ENCODE data around the gene WIZ. TPM values are rescaled to one million over a fixed set of nuclear protein-coding genes. Genes with fewer than 3 reads are reported as not detected.
A peak's percentile ranks its signal among the peaks of the same experiment; 100 is the strongest.

WIZ gene
- total RNA-seq, 4 donors from 2014 or later, result 39.1 to 44.9 (median 41.0) TPM

DNA sequence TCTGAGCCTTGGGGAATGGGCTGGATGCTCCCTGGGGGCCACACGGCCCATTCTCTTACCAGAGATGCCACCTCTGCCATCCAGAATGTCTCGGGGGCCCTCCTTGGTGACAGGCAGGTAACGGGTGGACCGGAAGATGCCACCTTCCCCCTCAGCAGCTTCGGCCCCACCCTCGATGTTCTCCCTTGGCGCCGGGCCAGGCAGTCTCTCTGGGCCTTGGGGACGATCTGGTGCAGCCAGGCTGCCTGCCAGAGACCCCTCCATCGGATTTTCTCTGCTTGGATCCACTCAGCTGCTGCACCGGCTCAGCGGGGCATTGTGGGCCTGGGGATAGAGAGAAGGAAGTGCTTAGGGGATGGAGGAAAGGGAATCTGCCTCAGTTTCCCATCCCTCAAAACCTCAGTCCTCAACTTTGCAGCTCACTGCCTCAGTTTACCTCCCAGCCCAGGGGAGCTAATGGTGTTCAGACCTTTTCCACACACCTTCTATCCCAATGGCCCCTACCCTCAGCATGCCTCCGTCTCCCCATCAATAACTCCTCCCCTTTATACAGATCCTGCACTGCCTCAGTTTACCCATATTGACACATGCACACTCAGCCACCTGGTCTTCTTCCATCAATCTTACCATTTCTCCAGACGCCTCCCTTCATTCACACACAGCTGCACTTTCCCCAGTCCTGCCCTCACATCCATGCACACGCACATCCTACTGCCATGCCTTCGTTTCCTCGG lies 1.5 kb downstream of the WIZ start:
- Histone ChIP-seq H3K9me3 (no peaks in the 10 kb centered on the region), H3K4me3 (no peak overlapping the region), H3K27me3 (no peaks in the 10 kb centered on the region), H3K4me1 (peaks cover 23% of the 10 kb centered on the region), H3K27ac (no peak overlapping the region), H3K36me3 (no peaks in the 10 kb centered on the region)
- TF ChIP-seq POLR2A (IDR thresholded peaks at IDR 0.05) (no peak), POLR2AphosphoS5 (IDR thresholded peaks at IDR 0.05) (no peak), EP300 (IDR thresholded peaks at IDR 0.05) (no peak)
- TF ChIP-seq, protein P1, sequence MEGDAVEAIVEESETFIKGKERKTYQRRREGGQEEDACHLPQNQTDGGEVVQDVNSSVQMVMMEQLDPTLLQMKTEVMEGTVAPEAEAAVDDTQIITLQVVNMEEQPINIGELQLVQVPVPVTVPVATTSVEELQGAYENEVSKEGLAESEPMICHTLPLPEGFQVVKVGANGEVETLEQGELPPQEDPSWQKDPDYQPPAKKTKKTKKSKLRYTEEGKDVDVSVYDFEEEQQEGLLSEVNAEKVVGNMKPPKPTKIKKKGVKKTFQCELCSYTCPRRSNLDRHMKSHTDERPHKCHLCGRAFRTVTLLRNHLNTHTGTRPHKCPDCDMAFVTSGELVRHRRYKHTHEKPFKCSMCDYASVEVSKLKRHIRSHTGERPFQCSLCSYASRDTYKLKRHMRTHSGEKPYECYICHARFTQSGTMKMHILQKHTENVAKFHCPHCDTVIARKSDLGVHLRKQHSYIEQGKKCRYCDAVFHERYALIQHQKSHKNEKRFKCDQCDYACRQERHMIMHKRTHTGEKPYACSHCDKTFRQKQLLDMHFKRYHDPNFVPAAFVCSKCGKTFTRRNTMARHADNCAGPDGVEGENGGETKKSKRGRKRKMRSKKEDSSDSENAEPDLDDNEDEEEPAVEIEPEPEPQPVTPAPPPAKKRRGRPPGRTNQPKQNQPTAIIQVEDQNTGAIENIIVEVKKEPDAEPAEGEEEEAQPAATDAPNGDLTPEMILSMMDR (IDR thresholded peaks at IDR 0.05), result no peak
- DNase-seq (ENCODE audit: low spot score in 2 of 2), result peak in 1 of 2 donors; percentile 74
- 54% methylated on average over 17 of the region's 17 CpGs for WGBS

DNA sequence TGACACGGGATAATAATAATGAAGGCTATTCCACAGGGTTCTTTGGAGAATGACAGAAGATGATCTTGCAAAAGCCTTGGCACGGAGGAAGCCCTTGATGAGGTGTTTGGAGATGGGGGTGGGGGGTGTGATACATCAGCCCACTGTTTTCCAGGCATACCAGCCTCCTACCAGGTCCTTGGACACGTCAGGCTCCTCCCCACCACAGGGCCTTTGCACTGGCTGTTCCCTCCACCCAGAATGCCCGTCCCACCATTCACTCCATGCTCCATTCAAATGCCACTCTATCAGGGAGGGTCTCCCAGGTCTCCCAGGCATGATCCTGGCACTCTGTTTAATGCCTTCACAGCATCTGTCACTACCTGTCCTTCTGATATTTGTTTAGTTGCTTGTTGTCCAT lies 2.7 kb downstream of the WIZ start:
- Histone ChIP-seq H3K27me3 (no peaks in the 10 kb centered on the region), H3K27ac (no peak overlapping the region), H3K4me3 (no peak overlapping the region), H3K9me3 (no peaks in the 10 kb centered on the region), H3K36me3 (no peaks in the 10 kb centered on the region), H3K4me1 (peaks cover 12% of the 10 kb centered on the region)
- TF ChIP-seq, protein P1 (IDR thresholded peaks at IDR 0.05), result no peak
- TF ChIP-seq EP300 (IDR thresholded peaks at IDR 0.05) (no peak), POLR2AphosphoS5 (IDR thresholded peaks at IDR 0.05) (no peak), POLR2A (IDR thresholded peaks at IDR 0.05) (no peak)
- 76% methylated on average over 4 of the region's 4 CpGs for WGBS
- no peak for DNase-seq (ENCODE audit: low spot score in 2 of 2)

GRCh38 chr19:15445807-15446376 lies 3.9 kb downstream of the WIZ start:
- WGBS, result 65% methylated on average over 7 of the region's 7 CpGs
- Histone ChIP-seq H3K4me3 (no peak overlapping the region), H3K9me3 (no peaks in the 10 kb centered on the region), H3K27ac (no peak overlapping the region), H3K4me1 (peaks cover 12% of the 10 kb centered on the region), H3K27me3 (no peaks in the 10 kb centered on the region), H3K36me3 (no peaks in the 10 kb centered on the region)
- TF ChIP-seq EP300 (IDR thresholded peaks at IDR 0.05), result no peak
- TF ChIP-seq POLR2A (IDR thresholded peaks at IDR 0.05), result no peak
- TF ChIP-seq POLR2AphosphoS5 (IDR thresholded peaks at IDR 0.05), result no peak
- TF ChIP-seq, protein P1 (IDR thresholded peaks at IDR 0.05), result no peak
- no peak for DNase-seq (ENCODE audit: low spot score in 2 of 2)

GRCh38 chr19:15445227-15445605 lies 4.5 kb downstream of the WIZ start:
- H3K9me3 ChIP-seq, result no peaks in the 10 kb centered on the region
- no peak for TF ChIP-seq EP300 (IDR thresholded peaks at IDR 0.05)
- TF ChIP-seq POLR2AphosphoS5 (IDR thresholded peaks at IDR 0.05), result no peak
- TF ChIP-seq POLR2A (IDR thresholded peaks at IDR 0.05), result no peak
- TF ChIP-seq, protein P1 (IDR thresholded peaks at IDR 0.05), result no peak
- 94% methylated on average over 9 of the region's 9 CpGs for WGBS
- H3K27me3 ChIP-seq, result no peaks in the 10 kb centered on the region
- peaks cover 11% of the 10 kb centered on the region for H3K4me1 ChIP-seq
- H3K36me3 ChIP-seq, result no peaks in the 10 kb centered on the region
- no peak overlapping the region for H3K27ac ChIP-seq
- DNase-seq (ENCODE audit: low spot score in 2 of 2), result no peak
- no peak overlapping the region for H3K4me3 ChIP-seq

- WGBS, result 81% methylated on average over 9 of the region's 15 CpGs
- Histone ChIP-seq H3K36me3 (no peaks in the 10 kb centered on the region), H3K27ac (no peak overlapping the region), H3K9me3 (no peaks in the 10 kb centered on the region), H3K4me1 (peaks cover 8% of the 10 kb centered on the region), H3K27me3 (no peaks in the 10 kb centered on the region), H3K4me3 (no peak overlapping the region)
- DNase-seq (ENCODE audit: low spot score in 2 of 2), result peak in 1 of 2 donors; percentile 59
- TF ChIP-seq EP300 (IDR thresholded peaks at IDR 0.05) (no peak), POLR2AphosphoS5 (IDR thresholded peaks at IDR 0.05) (no peak), POLR2A (IDR thresholded peaks at IDR 0.05) (no peak)
- TF ChIP-seq, protein P1 (IDR thresholded peaks at IDR 0.05), result no peak
Measured at GRCh38 chr19:15444505-15445226, 5.1 kb downstream of the WIZ start.

Data from suprapubic skin (tissue), 4 donors.